ENCODE measurements around the gene RIN2.
"Not testable (repeated sequence)": the region's sequence is repeated elsewhere in the genome, so short reads cannot be mapped to it uniquely, and the experiment has no call there.

Gene RIN2

DNA sequence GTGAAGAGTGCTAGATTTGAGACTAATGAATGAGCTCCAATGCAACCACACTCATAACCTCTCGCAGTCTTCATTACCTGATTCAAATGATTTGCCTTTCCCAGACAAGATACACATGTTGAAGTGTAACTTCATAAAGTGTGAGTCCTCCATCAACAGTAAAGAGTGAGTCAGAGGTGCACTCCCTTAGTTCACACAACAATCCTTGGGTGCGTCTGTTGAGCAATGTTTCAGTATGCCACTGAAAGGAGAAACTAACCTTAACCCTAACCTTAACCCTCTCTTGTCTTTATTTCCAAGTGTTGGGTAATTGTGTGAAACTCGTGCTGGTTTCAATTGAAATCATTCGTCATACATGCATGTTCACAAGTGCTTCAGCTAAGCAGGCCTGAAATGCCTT is 21.0 kb upstream of the RIN2 start:
- no peak for DNase-seq (ENCODE audit: low read depth in 1 of 2, low spot score in 1 of 2)

DNA sequence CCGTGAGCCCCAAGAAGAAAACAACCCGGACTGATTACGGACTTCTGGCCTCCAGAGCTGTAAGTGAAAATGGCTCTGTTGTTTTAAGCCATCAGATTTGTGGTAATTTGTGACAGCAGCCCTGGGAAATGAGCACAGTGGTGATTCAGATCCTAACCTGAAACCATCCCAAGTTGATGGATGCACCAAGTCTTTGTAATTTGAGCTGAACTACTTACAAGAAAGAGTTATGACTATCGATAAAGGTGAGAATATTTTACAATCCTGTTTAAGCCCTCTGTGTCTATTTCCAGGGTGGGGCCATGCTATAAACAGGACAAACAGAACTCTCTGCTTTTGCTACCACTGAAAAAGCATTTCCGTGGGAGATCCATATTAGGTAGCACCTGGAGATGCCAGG is 19.1 kb upstream of the RIN2 start:
- no peak for DNase-seq (ENCODE audit: low read depth in 1 of 2, low spot score in 1 of 2)

DNA sequence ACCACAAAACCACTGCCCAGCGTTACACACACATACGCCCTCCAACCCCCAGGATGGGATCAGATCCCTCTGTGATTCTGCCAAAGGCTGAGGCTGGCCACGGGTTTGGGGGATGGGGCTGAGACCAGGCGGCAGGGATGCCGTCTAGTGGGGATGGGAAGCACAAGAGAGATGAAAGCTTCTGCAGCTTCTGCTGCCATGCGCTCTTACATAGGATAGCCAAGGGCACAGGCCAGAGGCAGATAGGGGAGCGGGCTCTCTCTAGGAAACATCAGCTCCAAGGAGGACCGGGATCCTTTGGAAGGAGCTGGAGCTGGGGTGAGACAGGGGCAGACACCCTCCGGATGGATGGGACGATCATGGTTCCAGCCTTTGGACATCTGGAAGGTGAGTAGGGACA is 18.7 kb upstream of the RIN2 start:
- no peak for DNase-seq (ENCODE audit: low read depth in 1 of 2, low spot score in 1 of 2)

DNA sequence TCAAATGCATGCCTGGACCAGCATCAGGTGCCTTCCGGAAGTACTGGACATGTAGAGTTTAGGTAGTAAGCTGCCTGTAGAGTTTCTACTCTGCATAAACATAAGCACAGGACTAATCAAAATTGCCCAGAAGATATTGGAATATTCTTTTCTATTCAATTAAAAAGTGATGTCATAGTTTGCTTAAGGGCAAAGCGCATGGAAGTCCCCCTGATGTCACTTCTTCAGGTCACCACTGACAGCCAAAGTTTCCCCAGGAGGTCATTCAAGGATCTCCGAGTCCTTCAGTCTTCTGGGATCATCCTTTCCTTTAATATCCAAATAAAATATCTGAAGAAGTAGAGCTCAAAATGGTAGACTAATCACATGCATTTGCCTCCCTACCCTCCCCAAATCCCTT is 17.5 kb upstream of the RIN2 start:
- no peak for DNase-seq (ENCODE audit: low read depth in 1 of 2, low spot score in 1 of 2)

DNA sequence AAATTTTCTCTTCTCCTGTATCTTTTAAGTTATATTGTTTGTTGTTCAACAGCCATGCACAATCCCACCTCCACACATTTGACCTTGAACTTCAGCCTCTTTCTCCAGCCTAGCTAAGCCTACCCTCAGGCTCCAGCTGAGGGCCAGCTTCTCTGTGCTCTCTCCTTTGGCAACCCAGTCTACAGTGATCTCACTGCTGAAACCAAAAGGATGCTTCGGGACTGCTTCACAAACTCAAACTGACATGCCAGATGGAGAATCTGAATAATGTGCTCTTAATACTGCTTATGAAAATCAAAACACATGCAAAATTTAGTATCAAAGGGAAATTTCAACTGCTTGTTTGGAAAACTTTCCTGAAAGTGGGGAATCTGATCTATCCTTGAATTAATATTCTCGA is 16.1 kb upstream of the RIN2 start:
- DNase-seq (ENCODE audit: low read depth in 1 of 2, low spot score in 1 of 2) = no peak

DNA sequence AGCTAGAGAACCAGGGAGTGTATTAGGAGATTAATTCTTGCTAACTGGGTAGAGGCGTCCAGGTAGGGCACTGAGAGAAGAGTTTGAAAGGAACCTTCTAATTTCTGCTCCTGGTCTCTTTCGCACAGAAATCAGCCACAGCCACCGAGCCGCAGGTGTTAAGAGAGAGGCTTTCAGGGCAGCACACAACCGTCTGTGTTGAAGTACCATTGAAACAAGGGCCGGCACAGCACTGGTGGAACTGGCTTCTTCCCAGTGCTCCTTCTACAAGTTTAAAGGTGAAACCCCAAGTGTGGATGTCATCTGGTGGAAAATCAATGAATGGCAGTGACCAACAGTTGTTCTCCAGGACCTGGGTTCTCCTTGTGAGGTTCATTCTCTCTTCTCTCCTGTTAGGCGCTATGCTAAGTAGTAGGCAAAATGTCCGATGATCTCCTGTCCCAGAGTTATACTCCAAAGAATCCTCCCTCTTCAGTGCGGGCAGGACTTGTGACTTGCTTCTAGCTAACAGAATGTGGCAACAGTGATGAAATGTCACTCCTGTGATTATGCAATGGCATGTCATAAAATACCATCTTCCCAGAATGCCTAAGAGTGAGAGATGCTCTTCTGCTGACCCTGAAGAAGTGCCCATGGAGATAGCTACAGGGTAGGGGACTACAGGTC is 15.0 kb upstream of the RIN2 start:
- no peak for DNase-seq (ENCODE audit: low read depth in 1 of 2, low spot score in 1 of 2)

DNA sequence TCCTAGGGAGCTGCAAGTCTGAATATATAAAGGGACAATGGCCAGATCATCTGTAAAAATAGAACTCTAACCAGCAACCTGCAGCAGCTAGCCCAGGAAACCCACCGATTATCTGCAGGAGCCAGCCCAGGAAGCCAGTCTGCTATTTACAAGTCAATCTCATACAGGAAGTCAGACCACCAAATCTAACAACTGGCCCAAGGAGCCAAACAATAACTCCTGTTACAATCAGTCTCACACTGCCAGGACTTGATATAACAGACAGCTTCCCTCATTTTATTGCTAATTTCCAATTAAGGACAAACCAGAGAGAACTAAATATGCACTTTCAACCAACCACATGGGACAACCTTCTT is 14.4 kb upstream of the RIN2 start:
- no peak for DNase-seq (ENCODE audit: low read depth in 1 of 2, low spot score in 1 of 2)

DNA sequence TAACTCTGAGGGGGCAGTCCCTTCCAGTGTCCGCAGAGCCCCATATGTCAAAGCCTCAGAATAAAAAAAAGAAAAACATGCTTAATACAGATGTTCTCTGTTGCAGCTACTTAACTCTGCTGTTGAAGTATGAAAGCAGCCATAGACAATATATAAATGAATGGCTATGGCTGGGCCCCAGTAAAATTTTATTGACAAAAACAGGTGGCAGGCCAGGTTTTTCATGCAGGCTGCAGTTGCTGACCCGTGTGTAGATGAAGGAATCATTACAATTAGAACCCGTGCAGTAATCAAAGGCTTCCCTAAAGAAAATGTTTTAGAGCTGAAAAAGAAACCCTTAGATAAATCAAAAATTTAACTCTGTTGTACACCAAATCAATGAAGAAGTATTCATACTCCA is 13.0 kb upstream of the RIN2 start:
- no peak for DNase-seq (ENCODE audit: low read depth in 1 of 2, low spot score in 1 of 2)

DNA sequence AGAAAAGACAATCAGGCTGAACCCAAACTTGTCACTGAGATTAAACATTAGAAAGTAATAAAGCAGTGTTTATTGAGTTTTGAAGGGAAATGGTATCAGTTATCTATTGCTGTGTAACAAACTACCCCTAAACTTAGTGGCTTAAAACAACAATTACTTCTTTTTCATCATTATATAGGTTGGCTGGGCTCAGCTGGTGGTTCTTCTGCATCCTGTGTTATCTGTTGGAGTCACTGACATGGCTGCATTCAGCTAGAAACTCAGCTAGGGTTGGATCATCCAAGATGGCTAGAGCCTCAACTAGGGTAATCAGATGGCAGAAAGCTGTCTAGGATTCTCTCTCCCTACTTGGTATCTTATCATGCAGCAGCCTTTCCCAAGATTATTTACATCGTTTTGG is 12.5 kb upstream of the RIN2 start:
- no peak for DNase-seq (ENCODE audit: low read depth in 1 of 2, low spot score in 1 of 2)

DNA sequence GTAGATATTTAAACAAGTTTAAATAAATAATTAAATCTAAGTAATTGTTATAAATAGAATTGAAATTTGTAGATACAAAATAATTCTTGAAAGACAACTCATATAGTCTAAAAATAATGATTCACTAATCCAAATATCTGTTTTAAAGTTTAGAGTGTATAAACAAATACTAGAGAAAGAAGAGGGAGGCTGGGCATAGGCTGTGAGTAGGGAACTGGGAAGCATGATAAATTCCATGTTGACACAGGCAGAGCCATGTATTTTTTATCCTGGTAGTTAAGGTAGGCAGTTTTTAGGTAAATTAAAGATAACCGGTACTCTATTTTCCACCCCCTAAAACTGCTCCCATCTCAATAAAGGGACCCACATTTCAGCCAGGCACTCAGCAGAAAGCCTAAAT is 11.7 kb upstream of the RIN2 start:
- no peak for DNase-seq (ENCODE audit: low read depth in 1 of 2, low spot score in 1 of 2)

DNA sequence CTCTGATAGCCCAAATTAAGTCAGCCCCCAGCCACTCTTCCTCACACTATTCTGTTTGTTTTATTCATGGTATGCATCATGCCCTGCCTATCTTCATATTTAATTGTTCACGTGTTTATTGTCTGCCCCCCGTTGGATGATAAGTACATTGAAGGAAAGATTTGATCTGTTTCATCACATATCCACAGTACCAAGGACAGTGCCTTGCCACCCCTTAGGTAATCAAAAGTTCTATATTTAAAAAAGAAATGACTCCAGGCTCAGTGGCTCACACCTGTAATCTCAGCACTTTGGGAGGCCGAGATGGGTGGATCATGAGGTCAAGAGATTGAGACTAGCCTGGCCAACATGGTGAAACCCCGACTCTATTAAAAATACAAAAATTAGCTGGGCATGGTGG is 10.2 kb upstream of the RIN2 start:
- DNase-seq (ENCODE audit: low read depth in 1 of 2, low spot score in 1 of 2) = no peak

DNA sequence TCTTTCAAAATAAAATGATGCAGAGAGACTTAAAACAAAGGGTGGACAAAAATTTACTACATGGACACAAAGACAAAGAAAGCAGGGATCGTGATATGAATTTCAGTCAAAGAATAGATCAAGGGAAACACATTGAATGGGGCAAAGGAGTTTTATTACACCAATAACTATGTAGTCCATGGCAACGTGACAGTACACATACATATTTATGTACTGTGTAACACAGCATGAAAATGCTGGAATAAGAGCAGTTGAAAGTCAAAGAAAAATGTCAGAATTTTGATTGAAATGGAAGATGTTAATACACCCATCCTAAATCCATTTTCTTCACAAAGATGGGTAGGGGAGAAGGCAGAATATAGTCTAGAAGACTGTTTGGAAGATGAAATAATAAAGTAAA is 9.4 kb upstream of the RIN2 start:
- DNase-seq (ENCODE audit: low read depth in 1 of 2, low spot score in 1 of 2) = no peak

DNA sequence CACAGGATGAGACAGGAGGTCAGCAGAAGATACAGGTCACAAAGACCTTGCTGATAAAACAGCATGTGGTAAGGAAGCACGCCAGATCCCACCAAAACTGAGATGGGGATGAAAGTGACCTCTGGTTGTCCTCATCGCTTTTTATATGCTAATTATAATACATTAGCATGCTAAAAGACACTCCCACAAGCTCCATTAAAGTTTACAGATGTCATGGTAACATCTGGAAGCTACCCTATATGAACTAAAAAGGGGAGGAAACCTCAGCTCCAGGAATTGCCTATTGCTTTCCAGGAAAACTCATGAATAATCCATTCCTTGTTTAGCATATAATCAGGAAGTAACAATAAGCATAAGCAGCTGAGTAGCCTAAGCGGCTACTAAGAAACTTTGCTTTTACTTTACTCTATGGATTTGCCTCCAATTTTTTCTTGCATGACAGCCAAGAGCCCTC is 8.4 kb upstream of the RIN2 start:
- DNase-seq (ENCODE audit: low read depth in 1 of 2, low spot score in 1 of 2) = no peak

DNA sequence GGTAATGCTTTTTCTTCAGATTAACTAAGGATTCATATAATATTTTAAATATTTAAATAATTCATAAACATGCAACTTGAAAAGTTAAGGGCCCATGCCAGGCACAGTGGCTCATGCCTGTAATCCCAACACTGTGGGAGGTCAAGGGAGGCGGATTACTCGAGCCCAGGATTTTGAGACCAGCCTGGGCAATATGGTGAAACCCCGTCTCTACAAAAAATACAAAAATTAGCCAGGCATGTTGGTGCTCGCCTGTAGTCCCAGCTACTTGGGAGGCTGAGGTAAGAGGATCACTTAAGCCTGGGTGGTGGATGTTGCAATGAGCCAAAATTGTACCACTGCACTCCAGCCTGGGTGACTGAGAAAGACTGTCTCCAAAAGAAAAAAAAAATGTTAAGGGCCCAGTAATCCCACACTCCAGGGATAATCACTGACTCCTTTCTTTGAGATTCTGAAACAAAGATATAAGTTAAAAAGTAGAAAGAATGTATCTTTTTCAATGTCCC is 7.9 kb upstream of the RIN2 start:
- DNase-seq (ENCODE audit: low read depth in 1 of 2, low spot score in 1 of 2) = no peak

DNA sequence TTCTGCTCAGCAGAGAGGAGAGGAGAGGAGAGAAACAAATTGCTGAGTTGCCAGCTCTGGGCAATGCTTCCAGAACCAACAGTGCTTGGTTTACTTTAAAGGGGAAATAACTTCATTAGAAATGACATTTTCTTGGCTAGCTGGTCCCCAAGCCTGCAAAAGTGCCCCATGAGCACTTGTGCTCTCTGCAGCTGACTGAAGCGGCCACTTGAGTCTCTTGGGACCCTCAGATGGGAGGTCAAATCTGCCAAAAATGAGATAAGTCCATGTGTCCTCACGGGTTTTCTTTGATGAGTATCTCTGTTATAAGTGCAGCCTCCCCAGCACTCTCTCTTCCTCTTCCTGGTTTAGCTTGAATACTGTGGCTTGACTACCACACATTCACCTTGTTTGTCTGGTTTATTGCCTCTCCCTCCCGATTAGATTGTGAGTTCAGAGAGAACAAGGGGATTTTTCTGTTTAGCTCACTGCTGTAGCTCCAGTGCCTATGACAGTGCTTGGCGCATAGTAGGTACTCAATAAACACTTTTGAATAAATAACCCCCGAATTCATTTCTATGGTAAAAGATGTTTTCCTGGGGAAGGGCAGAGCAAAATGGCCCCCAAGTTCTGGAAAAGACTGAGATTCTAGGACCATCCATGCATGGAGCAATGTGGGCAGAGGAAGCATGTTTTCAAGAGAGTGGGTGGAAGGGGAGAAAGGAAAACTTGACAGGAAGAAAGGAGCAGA is 7.0 kb upstream of the RIN2 start:
- no peak for DNase-seq (ENCODE audit: low read depth in 1 of 2, low spot score in 1 of 2)

DNA sequence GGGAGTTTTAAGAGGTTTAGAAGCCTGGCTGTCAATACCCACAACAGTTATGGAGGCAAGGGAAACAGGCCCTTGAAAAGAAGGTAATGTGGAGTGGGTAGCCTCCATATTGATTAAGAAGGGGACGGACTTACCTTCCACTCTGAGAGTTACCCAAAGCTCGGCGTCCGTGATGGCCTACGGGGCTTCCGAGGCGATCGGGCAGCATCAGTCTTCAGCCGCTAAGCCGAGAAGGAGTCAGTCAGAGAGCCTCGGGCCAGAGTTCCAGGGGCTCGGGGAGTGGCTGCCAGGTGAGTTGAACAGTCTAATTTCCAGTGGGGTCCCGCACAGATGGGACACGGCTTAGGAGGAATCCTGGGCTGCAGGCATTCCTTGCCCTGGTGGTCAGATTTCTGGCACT is 3.9 kb upstream of the RIN2 start:
- not testable (repeated sequence) for DNase-seq (ENCODE audit: low read depth in 1 of 2, low spot score in 1 of 2)

DNA sequence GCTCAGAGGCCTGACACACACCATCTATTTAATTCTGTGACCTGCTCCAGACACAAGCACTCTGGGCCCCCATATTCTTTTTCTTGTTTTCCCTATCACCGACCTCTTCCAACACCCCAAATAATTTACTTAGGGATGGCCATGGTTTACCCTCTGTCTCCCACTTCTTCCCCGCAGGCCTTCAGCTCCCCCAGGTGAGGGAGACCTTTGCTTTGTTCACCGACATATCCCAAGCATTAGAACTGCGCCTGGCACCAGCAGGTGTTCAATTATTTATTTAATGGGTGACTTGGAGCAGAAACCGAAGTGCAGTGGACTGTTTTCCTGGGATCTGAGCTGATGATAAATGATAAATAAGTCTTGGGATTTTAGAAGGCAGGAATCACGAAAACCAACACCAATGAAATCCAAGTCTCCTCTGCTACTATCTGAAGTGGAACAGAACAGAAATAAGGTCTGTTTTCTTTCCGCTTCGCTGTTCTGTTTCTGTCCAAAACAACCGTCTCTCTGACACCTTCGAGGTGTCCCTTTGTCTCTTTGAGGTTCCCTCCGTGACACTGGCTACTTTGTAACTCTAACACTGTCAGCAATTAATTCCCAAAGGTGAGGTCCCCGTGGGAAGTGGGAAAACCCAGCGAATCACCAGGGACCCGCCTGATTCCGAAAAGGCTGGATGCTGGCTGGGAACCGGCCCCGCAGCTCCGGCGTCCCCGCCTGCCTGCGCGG is 1.1 kb upstream of the RIN2 start:
- no peak for DNase-seq (ENCODE audit: low read depth in 1 of 2, low spot score in 1 of 2)

DNA sequence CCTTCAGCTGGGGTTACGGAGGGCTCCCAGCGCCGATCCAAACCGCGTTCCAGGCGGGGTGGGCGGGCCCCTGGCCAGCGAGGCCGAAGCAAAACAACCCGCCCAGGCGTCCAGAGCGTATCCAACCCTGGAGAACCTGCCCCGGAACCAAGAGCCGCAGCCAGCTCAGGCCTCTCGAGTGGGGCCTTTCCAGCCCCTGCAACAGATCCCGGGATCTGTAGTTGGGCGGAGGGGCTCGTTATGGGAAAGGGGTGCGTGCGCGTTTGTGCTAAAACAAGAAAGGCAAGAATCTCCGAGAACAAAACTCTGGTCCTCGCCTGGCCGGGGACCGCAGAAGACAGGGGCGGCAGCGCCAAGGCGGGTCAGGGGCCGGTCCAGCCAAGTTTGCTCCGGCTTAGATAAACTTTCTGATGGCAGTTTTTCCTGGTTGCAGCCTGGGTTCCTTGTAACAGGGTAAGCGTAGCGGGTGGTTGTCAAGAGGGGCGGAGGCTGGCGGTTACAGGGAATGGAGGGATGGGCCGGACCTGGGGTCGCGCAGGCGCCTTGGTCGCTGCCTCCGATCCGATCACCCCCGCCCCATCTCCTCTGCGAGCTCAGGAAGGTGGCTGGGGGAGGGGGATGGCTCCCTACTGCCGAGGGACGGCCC is 448 bp upstream of the RIN2 start:
- DNase-seq (ENCODE audit: low read depth in 1 of 2, low spot score in 1 of 2) = no peak

DNA sequence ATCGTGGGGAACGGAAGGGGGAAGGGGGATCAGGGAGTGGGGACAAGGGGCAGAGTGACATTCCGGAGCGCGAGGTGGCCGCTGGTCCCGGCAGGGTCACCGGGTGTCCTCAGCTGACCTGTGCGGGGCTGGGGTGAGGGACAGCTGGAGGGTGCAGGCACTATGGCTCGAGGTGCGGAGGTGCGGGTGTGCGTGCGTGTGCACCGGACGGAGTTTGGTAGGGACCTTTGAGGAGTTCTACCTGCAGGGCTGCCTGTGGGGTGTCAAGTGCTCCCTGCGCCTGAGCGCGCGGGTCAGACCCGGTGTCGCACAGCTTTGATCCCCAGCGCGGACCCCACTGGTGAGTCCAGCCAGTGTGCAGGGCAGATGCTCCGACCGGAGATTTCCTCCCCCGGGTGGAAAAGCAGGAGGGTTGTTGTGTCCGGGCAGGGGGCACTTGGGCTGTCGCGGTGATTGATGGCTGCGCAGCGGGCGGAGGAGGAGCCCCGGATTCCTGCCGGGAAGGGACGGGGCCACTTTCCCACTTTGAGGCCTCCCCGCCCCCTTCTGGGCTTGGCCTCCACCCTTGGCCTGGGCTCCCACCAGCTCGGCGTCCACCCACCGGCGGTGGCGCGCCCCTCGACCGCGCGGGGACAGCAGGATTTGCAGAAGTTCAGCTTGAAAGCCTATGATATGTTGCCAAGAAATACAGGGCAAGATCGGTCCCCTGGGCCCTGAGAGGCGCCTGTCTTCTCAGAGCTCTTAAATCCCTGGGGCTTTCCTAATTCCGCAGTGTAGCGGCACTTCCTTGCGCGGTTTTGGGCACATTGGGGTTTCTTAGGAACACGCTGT is 658 bp downstream of the RIN2 start:
- DNase-seq (ENCODE audit: low read depth in 1 of 2, low spot score in 1 of 2) = no peak

DNA sequence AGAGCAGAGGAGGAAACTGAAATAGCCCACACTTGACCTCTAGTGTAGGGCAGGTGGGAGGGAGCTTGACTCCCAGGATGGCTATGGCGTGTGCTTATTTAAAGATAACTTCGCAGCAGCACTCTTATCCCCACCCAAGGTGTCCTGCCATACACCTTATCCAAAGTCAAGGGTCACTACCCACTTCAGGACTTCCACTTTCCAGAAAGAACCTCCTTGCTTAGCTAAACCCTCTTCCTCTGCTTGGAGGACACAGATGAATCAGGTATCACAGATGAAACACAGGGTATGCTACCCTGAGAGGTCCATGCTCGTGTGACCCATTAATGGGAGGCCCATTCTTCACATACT is 2.3 kb downstream of the RIN2 start:
- DNase-seq (ENCODE audit: low read depth in 1 of 2, low spot score in 1 of 2) = no peak

DNA sequence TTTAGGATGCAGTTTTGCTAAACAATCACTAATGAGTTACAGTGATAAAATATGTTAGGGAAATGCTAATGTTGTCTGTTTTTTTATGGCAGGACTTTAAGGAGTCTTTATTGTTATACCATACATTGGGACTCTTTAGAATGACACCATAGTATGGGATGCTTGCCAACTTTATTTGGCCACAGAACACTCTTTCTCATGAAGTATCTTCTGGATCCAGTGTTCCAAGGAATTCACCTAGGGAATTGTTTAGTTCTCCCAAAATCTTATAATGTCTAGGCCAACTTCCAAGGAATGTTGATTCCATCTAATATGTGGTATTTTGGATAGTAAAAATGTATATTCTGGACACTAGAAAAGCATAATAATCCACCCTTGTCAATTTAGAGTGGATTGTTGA is 3.3 kb downstream of the RIN2 start:
- DNase-seq (ENCODE audit: low read depth in 1 of 2, low spot score in 1 of 2) = no peak
